HS-5 (cell line): Measurements from ENCODE around the gene DAAM2.

Source experiments
- DNase-seq: peaks from one replicate; pipeline ENCODE4 v3.0.0-alpha.2; 2012; ENCODE audit warnings: low read depth

The DAAM2 gene

DNA sequence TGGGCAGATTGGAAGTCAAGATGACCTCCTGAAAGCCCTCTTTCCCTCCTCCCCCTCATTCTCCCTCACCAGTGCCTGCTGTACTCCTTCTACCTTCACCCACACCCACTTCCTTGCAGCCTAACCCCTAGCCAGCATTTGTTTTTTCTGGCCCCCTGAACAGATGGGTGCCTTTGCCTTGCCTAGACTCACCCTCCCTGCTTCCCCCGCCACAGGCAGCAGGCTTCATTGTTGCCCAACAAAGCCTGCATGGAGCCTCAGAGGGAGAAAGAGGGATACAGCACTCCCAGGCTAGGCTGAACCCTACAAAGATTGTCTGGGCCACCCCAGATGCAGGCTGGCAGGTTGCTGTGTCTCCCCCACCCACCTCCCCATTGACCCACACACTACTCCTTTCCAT lies 139.4 kb downstream of the DAAM2 start:
- DNase-seq: no peak

DNA sequence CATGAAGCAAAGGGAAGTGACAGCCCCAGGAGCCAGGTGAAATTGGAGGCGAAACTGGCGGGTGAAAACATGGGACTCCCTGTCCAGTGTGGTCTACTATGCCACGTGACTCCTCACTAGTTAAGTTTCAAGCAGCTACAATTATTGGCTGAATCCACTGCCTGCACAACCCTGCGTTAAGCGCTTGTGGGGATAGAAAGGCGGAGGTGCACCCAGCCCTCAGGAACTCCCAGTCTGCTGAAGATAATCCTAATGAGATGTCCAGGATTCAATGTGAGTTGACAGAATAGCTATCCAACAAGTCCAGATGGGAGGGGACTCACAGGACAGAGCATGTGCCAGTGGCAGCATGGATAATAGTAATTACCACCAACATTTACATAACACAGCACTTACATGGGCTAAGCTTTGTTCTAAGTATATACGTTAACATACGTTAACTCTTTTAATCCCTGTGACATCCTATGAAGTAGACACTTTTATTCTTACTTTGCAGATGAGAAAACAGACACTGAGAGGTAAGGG lies 140.3 kb downstream of the DAAM2 start:
- no peak for DNase-seq

DNA sequence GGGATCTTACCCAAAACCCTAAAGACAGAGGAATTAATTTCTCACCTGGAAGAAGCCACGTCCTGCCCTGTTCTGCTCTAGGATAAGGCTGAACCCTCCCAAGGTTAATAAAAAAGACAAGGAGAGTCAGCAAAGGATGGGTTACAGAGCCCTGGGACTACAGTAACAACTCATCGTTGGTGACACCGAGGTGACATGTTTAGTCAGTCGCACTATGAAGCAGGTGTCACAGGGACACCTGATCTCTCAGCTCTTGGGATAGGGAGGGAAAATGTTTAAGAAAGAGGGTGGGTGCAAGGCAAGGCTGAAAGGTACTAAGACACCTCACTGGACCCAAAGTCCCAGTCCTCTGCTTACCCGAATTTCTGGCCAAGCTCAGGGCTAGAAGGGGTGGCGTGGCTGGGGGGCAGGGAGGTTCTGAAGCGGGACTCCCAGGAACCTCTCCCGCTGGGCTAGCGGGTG lies 141.5 kb downstream of the DAAM2 start:
- no peak for DNase-seq

DNA sequence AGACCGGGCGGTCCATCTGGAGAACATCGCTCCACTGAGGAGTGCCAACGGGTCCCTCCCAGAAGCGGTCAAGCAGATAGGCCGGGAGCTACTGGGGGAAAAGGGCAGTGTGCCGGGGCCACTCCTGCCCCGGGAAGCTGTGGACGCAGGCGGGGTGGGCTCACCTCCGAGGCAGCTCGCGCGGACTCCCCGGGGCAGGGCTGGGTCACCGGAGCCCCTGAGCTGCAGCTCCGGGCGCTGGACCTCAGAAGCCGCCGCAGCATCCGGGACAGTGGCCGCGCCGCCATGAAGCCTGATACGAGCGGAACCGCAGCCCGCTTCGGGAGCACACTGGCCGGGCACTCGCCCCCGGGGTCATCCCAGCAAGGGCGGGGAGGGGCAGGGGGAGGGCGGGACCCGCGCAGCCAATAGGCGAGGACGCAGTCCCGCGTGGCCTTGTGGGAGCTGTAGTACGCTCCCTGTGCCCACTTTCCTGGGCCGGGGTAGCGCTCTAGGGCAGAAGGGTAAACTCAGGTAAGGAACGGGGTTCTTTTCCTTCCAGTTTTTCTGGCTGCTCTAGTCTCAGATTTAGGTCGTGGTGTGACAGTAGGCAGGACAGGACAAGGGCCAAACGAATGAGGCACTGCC lies 142.1 kb downstream of the DAAM2 start, which contains the start of gene MOCS1:
TSS of gene MOCS1 (minus strand) at position 332 of the 627 bp plus-strand sequence. CDS start at position 287, 45 bp downstream.
- no peak for DNase-seq

DNA sequence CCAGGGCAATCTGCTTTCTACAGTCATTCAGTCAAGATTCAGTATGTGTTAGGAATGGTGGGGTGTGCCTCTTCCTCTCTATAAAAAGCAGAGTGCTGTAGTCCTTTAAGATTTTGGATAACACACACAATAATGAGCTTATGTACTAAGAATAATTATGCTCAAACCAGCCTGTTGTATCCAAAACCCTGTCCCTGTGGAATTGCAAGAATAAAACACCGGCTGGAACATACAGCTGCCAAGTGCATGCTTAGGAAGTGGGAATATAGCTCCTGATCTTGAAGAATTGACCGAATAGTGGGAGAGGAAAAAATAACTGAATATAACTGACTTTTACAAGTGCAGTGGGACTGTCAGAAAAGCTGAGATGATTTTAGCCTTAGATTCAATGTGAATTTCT lies 143.1 kb downstream of the DAAM2 start:
- DNase-seq: no peak

DNA sequence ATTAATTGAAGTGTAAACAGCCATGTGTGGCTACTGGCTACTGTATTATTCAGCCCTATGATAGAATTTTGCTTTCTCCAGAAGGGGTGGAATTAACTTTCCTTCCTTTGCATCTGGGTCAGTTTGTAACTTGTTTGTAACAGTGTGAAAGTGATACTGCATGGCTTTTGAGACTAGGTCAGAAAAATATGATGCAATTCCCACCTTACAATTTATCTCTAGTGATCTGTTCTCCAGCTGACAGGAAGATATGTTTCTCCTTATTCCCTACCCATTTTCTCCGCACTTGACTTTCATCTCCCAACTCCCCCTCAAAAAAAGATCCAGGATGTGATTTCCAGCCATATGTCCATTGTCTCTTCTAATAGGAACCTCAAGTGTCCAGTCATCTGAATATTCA lies 144.7 kb downstream of the DAAM2 start:
- no peak for DNase-seq

DNA sequence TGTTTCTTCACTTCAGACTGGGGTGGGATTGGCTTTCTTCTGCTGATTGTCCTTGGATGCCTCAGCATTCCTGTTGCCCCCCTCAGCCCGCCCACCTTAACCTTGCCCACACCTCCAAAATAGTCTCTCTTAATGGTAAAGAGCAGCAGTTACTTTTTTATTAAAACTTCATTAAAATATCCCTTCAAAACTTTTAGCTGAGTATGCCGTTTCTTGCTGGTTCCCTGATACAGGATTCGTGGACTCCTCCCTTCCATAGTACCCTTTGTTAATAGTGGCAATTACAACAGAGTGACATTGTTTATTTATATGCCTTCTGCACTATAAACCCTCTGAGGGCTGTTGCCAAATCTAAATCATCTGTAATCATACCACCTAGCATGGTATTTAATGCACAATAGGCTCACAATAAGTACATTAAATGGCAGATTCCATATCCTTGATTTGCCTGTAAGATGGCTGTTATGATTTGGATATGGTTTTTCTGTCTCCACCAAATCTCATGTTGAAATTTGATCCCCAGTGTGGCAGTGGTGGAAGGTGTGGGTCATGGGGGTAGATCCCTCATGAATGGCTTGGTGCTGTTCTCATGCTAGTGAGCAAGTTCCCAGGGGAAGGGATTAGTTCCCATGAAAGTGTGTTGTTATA lies 145.6 kb downstream of the DAAM2 start:
- no peak for DNase-seq

DNA sequence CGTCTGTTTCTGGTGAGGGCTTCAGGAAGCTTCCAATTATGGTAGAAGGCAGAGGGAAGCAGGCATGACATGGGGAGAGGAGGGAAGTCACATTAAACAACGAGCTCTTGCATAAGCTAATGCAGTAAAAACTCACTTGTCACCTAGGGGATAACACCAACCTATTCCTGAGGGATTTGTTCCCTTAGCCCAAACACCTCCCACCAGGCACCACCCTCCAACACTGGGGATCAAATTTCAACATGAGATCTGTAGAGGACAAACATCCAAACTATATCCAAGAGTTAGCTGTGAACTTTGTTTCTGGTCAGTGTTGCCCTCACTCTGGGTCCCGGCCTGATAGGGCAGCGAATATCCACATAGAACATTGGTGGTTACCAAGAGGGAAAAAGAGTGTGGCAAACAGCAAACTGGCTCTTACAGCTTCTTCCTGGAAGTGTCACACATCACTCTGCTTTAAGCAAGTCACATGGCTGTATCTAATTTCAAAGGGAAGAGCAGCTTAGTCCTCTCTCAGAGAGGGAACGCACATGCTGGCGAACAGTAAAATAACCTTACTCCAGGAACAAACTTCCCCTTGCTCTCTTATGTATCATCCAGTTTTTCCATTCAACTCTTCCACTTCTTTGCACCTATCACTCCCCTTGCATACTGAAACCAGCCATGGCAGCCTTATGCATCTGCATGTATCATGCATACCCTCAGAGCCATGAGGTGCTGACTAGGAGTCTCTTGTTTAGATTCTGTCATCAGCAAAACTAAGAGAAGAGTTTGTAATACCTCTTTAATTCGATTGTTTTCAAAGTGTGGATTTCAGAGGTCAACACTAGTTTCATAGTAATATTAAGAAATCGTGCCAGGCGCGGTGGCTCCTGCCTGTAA lies 146.8 kb downstream of the DAAM2 start:
- no peak for DNase-seq

DNA sequence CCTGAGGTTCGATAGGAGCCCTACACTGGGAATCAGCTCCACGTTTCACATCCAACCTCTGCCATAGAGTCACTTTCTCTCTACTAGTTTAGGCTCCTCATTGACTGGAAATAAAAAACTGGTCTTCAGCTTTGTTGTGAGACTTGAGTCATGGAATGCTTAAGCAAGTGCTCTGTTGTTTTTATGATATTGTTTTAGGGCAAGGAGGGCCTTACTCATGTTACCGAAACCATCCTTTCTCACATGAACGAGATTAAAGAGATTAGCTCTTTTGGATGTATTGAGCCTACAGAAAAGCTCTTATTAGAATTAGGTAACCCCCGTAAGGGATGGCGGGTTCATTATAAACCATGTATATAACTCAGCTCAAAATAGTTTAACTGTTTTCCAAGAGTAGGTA lies 149.0 kb downstream of the DAAM2 start:
- no peak for DNase-seq

DNA sequence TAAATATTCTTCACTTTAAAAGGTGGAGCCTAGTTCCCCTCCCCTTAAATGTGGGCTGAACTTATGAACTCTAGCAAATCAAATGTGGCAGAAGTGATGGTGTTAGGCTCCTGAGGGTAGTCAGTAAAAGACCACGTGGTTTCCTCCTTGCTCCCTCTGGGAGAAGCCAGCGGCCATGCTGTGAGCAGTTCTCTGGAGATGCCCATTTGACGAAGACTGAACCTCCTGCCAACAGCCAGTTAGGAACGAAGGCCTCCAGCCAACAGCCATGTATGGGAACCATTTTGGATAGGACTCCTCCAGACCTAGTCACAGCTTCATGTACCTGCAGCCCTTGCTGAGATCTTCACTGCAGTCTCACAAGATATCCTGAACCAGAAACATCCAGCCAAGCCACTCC lies 149.6 kb downstream of the DAAM2 start:
- no peak for DNase-seq

DNA sequence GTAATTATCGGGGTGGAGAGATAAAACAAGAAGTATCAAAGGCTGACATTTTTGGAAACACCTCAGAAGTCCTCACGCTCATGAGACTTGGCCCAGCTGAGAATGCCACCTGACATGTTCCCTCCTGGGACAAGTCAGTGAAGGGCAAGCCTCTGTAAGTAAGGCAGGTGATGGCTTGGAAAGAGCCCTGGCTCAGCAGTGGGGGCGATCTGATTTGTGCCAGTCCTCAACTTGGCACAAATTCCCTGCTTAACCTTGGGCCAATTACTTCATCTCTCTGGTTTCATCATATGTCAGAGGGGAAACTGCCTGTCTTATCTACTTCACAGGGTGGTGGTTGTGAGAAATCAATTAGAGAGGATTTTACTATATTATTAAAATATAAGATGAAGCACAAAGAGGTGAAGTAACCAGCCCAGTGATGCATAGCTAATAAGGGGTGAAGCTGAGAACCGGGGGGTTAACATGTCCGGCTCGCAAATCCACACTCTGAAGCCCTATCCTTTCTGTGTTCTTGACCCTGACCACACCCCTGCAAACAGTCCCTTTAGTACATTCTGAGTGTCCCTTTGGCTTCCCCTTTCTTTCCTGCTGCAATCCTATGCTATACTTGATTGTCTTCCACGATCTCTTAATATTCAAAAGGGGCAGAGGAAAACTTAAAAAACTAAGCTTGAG lies 150.9 kb downstream of the DAAM2 start:
- no peak for DNase-seq

DNA sequence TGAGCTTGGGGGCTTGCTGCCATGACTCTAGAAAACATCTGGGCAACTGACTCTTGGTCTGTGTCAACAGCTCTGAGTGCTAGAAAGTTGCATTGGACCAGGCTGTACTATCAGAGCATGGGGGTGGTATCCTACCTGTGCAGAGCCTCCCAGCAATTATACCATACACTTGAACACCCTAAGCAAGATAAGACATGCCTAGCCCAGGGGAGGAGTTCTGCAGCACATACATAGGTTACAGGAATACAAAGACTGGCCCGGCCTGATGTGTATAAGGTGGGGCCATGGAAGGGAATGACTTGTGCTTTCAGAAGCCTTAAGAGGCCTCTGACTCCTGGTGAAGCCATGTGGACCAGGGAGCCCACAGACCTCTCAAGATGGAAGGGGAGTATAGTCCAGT lies 153.4 kb downstream of the DAAM2 start:
- no peak for DNase-seq

DNA sequence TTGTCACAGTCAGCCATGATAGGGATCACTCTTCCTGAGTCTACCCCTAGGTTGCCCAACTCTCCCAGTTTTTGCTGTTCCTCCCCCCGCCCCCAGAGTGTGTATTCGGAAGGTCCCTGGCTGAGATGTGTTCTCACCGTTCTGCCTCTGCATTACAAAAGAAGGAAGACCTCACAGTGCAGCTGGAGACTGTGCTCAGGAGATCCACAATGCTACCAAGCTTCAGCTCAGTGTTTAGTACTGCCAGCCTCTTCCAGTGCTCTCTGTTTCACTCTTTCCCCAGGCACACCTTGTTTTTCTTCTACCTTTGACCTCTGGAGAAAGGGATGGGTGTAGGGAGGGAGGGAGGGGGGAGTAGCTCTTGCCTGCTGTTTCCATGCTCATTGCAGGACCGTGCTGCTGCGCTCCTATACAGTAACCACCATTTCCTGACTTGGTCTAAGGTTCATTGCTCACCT lies 155.5 kb downstream of the DAAM2 start:
- no peak for DNase-seq

DNA sequence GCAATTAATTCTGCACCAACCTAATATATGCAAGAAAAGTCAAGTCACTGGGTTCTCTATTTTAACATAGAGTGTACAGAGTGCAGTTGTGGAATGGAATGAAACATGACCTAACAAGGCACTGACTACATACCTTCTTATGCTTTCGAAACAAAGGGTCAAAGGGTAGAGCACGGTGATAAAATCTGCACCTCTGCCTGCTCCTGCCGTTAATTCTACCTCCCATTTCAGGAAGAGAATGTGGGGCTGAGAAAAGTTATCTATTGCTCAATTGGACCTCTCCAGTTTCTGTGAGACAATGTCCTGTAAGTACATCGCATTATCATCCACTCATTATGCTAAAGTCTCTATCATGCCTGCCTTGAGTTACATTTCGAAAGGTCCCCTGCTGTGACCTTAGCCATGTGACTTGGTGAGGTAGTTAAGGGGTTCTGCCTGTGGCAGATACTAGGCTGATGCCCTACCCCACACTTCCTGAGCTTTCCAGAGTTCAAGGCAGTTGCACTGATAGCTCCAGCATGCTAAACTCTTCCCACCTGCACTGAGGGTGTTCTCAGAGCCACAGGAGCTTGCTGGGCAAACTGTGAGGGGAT lies 156.1 kb downstream of the DAAM2 start:
- no peak for DNase-seq

DNA sequence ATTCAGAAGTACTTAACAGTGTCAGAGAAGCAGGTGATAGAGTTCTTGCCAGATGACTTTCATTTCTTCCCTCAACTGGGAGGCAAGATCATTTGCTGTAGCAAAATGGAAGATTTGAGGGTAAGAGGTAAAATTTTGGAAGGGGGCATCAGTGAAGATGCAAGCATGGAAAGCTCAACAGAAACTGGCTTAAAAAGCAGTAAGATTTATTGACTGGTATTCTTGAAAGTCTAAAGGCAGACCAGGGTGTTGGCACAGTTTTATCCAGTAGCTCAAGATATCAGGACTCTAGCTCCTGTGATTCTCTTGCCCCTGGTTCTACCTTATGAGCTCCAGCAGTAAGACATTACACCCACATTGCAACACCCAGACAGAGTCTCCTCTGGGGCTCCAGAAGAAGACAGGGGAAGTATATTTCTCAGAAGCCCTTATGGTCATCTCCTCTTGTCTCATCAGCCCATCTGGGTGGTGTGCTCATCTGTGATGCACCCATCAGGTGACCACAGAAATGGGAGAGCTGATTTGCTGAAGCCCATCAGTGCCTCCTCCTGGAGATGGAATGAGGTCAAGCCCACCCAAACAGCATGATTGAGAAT lies 158.0 kb downstream of the DAAM2 start:
- no peak for DNase-seq

DNA sequence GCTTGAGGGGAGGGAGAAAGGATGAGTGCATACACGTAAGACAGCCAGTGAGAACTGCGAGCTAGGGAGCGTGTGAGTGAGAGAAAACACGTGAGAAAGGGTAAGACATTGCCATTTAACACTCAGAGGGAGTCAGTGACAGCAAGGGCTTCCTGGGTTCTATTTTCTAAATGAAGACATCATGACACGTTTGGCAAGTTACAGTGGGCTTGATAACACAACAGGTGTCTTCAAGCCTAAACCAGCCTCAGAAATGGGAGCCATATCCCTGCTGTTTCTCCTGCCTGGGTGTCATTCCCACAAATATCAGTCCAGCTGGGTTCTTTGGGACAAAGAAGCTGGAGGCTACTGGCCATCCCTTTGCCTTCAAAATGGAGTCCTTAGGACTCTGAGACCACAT lies 159.0 kb downstream of the DAAM2 start:
- no peak for DNase-seq

DNA sequence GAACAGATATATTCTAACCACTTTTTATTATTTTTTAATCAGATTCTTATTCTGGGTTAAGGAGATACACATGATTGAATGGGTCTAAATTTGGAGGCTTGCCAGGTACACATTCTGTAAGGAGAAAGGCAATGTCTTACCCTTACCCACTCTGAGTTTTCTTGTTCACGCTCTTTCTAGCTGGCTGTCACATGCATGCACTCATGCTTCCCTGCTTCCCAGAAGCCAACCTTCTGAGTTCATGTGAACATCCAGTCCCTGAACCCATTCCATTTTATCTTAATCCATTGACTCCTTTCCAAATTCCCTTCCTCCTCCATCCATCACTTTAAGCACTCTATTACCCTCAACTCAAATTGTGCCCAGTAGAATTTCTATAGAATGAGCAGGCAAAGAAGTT lies 159.5 kb downstream of the DAAM2 start:
- DNase-seq: no peak

DNA sequence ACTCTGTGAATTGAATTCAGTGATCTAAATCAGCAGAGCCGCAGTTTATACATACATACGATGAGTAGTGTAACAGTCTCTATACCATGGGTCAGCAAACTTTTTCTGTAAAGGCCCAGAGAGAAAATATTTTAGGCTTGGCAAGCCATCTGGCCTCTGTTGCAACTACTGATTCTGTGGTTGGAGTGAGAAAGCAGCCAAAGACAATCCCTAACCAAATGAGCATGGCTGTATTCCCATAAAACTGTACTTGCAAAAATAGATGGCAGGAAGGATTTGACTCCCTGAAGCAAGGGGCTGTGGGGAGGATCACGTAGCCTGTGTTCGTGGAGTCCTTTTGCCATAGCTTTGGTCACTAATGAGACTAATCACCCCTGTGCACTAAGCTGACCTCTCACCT lies 160.0 kb downstream of the DAAM2 start:
- no peak for DNase-seq

DNA sequence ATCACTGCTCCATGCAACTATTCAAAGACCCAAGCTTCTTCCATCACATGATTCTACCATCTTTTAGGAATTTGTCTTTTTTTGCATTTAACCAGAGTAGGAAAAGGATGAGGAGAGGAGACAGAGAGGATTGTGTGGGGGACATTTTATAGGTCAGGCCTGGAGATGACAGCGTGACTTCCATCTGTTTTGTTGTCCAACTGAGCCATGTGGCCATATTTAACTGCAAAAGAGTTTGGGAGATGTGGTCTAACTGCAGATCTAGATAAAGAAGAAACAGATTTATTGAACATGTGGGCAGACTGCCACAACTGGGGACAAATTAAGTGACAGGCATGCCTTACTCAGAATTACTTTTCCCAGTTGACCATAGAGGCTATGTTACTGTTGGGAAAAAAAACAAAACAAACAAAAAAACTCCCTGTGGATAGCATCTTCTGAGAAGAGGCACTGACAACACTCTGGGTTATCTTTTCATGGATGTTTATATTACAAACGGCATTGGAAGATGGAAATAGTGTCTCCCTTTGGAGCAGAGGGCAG lies 161.0 kb downstream of the DAAM2 start:
- DNase-seq: no peak
